G401.6 (cell line): ENCODE data around the gene PARD3.

Experiments
- FAIRE-seq: peaks from 2 replicates; lab custom pipeline; 2012; peaks lifted over from hg19 to GRCh38; lab: Jason Lieb, UNC

Gene PARD3

GRCh38 chr10:34682580-34682979, 132.5 kb downstream of the PARD3 start:
- FAIRE-seq, result no peak

- FAIRE-seq, result no peak
Observed at GRCh38 chr10:34681933-34682332, 133.2 kb downstream of the PARD3 start.

GRCh38 chr10:34679177-34679576, 135.9 kb downstream of the PARD3 start:
- no peak for FAIRE-seq

- FAIRE-seq, result no peak
Observed at GRCh38 chr10:34677591-34677990, 137.5 kb downstream of the PARD3 start.

GRCh38 chr10:34677132-34677531, 138.0 kb downstream of the PARD3 start:
- no peak for FAIRE-seq

GRCh38 chr10:34674176-34674575, 140.9 kb downstream of the PARD3 start:
- no peak for FAIRE-seq

- FAIRE-seq, result no peak
Observed at GRCh38 chr10:34670081-34670480, 145.0 kb downstream of the PARD3 start.

GRCh38 chr10:34669079-34669478, 146.0 kb downstream of the PARD3 start:
- no peak for FAIRE-seq

- FAIRE-seq, result no peak
Observed at GRCh38 chr10:34667177-34667576, 147.9 kb downstream of the PARD3 start.

GRCh38 chr10:34666008-34666704, 148.9 kb downstream of the PARD3 start:
- FAIRE-seq, result peak; percentile 86

GRCh38 chr10:34664706-34665105, 150.4 kb downstream of the PARD3 start:
- FAIRE-seq, result no peak

GRCh38 chr10:34661580-34661979, 153.5 kb downstream of the PARD3 start:
- no peak for FAIRE-seq

GRCh38 chr10:34658934-34659333, 156.2 kb downstream of the PARD3 start:
- no peak for FAIRE-seq

GRCh38 chr10:34656661-34657060, 158.4 kb downstream of the PARD3 start:
- FAIRE-seq, result no peak

GRCh38 chr10:34655286-34656170, 159.6 kb downstream of the PARD3 start:
- FAIRE-seq, result peak; percentile 89

GRCh38 chr10:34654211-34654610, 160.9 kb downstream of the PARD3 start:
- FAIRE-seq, result no peak

GRCh38 chr10:34653530-34653929, 161.6 kb downstream of the PARD3 start:
- no peak for FAIRE-seq

GRCh38 chr10:34651416-34652195, 163.5 kb downstream of the PARD3 start:
- no peak for FAIRE-seq

- no peak for FAIRE-seq
Observed at GRCh38 chr10:34650156-34650555, 164.9 kb downstream of the PARD3 start.

GRCh38 chr10:34649385-34649784, 165.7 kb downstream of the PARD3 start:
- FAIRE-seq, result no peak

GRCh38 chr10:34648919-34649318, 166.2 kb downstream of the PARD3 start:
- FAIRE-seq, result no peak
